Measurements from ENCODE around the gene PTPN12.
"Not testable (repeated sequence)": the region's sequence is repeated elsewhere in the genome, so short reads cannot be mapped to it uniquely, and the experiment has no call there.

DNA sequence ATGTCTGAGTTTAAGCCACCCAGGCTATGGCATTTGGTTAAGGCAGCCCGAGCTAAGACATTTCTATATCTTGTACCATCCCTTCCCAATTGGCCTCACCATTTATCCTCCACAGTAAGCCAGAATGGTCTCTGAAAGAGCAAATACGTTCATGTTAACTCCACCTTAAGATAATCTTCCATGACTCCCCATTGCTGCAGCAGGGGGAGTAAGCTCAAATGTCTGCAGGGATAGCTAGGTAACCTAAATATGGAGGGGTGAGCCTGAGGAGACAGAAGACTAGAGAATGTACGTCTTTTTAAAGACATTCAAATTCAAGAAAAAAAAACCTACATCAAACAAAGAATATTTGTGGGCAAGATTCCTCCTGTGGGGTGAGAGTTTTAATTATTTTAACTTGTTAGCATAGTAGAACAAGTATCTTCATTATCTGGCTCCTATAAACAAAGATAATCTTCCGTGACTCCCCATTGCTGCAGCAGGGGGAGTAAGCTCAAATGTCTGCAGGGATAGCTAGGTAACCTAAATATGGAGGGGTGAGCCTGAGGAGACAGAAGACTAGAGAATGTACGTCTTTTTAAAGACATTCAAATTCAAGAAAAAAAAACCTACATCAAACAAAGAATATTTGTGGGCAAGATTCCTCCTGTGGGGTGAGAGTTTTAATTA, 24.0 kb upstream of the PTPN12 start:
- not testable (repeated sequence) for TF ChIP-seq POLR2A (IDR thresholded peaks at IDR 0.05; ENCODE audit: low read depth, low read length); POLR2AphosphoS5 (IDR thresholded peaks at IDR 0.05; ENCODE audit: low read depth, low read length); TAF1 (IDR thresholded peaks at IDR 0.05; ENCODE audit: borderline replicate concordance, low read depth, low read length)
